Hematopoietic multipotent progenitor cell treated with erythropoietin and hydrocortisone succinate and interleukin-3 and kit ligand, for 8 days (in vitro differentiated cells): Measurements from ENCODE around the gene VAC14.

Source experiments
- DNase-seq: peaks from one replicate; pipeline ENCODE4 v3.0.0-alpha.2; 2015

VAC14 gene

DNA sequence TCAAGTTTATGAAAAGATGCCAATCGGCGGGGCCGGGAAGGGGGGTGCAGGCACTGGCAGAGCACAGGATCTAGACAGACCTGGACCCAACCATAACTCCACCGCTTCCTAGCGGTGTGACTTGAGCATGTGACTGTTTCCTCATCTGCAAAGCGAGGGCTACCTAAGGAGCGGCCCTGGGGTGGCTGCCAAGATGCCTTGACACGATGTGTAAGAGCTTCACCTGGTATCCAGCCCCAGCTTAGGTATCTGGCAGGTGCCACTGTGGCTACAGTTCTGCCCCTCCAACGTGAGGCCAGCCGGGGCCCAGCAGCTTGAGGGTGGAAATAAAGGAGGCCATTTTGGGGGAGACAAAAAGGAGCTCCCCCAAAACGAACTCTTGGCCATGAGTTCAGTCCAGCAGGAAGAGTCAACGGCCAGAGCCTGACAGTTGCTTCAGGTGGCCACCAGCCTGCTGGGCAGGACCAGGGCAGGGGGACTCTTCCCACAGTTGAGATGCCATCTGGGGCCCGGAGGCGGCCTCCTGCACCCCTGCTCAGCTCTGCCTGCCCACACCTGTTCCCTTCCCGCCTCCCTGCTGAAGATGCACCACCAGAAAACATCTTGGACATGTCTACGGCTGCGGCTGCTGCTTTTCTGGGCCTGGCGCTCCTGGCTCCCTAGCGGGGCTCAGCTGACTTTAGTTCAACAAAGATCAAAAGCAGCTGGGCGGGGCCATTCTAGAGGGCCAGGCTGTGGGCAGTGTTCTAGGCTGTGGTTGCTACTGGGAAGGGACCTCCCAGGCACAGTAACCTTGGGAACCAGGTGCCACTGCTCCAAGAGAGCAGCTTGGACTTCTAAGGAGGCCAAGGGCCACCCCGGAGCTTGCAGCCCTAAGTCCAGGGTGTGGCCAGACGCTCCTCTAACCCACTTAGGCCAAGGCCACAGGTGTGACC lies 111.7 kb downstream of the VAC14 start:
- DNase-seq: peak; percentile 49

DNA sequence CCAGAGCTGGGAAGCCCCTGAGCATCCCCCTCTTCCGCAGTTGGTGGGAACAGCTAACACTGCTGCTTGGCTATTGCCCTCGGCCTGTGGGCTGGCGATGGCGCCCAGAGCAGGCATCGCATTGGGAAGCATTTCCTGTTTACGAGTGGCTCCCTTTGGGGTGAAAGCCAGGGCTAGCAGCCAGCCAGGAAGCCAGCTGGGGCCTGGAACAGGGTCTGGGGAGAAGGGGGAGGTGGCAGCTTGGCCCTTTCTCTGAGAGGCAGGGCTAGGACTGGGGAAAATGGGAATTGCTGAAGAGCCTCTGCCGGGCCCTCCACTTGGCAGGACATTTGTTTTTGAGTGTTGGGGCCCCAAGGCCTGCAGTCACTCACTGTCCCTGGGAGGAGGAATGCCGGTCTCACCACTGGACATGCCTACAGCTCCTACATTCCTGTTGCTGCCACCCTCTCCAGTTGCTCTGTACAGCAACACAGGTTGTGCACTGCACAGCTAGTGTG lies 112.7 kb downstream of the VAC14 start:
- DNase-seq: no peak

DNA sequence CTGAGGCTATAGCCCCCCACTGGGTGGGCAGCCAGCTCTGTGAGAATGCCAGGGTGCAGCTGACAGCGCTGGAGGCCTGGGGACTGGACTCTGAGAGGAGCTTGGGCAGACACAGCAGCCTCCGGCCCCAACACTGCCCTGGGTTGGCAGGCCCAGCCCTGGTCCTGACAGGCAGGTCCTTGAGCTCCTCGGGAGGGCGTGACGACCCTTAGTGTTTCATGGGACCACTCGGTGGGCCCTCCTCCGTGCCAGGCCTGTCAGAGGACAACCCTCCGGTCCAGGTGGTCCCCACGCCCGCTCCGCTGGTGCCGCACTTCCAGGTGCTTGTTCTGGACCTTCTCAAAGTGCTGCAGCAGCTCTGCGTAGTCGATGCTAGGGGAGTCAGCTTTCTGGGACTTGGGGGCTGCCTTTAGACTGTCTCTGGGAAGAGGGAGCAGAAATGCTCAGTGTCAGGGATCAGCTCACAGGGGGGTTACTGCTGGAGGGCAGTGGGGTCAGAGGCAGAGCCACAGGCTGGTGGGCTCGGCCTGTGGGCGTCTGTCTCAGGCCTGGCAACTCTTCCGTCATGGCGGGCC lies 113.2 kb downstream of the VAC14 start:
- no peak for DNase-seq

DNA sequence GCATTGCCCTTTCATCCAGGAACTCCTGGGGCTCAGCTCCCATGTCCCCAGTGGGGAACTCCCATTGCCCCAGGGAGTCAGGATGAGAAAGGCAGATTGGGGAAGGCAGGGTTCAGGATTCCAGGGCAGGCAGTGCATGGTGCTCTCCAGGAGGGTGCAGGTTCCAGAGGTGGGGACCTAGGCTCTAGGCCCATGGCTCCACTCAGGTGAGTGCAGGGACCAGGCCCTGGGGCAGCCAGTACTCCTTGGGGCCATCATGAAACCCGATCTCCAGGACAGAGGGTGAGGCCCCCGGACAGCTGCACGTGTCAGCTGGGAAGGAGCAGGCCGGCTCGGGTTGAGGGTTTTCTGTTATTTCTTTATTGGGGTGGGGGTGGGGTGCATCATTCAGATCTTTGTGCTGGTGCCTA lies 113.9 kb downstream of the VAC14 start:
- DNase-seq: no peak

DNA sequence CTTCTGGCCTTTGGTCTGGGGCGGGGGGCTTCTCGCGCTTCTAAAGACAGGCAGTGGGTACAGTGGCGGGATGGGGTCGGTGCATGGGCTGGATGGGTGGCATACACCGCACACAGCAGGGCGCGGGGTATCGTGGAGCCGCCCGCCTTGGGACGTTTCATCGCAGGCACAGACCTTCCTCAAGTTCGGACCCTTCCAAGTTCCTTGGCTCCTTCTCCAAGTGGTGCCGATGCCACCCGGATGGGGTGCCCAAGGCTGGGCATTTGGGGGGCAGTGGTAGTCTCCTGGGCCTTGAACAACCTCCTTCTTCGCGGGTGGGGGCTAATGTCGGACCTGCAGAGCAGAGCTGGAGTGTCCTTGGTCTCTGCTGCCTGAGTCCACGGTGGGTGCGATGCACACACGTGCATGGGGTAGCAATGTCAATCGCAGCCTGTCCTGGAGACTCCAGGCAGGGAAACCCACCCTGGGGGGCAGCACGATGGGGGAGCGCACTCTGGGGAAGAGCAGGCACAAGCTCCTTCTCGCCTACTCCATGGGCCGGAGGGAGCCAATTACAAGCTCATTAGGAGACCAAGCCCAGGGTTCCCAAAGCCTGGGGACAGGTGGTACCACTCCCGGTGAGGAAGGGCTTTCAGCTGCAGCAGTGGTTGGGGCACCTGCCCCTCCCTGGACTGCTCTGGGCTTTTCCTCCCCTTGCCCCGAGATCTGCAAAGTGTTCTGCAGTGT lies 114.4 kb downstream of the VAC14 start:
- no peak for DNase-seq

DNA sequence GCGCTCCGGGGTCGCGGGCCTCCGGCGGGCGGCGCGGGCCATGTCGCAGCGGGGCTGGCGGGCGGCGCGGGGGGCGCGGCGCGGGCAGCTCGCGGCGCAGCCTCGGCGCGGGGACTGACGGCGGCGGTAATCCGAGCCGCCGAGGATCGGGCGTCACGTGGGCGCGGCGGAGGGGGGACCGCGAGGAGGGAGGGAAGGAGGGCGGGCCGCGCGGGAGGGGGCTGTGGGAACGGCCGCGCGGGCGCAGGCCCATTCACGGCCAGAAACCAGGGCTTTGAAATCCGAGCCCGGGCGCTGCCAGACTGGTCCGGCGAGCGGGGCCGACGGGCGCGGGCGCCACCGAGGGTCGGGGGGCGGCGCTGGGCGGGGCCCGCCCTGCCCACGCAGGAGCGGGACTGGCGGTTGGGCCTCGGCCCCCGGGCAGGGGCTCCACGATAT lies 115.0 kb downstream of the VAC14 start, which contains the start of gene MTSS2:
MTSS2 (minus strand) TSS at position 116 of the 438 bp plus-strand sequence. CDS start 262 bp downstream, outside the sequence.
- peak; percentile 56 for DNase-seq

DNA sequence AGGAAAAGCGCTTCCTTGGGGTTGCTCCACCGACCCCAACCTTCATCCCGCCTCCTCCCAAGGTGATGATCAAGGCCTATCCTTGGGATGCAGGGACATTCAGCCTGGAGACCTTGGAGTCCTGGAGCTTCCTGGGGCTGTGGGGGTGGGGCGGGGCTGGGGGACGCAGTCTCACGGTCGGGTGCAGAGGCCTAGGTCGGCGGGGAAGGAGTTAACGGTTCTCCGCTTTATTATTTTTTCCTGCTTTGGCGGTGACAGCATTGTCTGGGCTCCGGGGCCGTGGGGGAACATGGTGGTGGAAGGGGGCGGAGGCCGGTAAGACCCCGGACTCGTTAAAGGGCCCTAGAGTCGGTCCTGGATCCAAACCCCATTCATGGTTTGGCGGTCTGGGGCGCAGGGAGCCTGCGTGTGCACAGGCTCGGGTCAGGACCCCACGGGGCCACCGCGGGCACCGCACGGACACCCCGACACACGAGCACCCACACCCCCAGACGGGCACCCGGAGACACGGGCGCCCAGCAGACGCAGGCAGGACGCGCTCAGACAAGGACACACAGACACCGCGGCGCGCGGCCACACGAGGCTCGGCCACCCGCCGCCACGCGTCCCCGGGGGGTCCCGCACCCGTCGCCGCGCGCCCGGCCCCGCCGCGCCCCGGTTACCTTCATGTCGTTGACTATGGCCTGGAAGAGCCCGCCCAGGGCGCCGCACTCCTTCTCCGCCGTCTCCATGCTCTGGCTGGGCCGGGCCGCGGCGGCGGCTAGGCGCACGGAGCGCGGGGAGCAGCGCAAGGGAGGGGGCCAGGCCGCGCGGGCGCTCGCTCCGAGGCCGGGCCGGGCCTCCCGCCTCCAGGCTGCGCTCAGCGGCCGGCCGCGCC lies 115.7 kb downstream of the VAC14 start:
- DNase-seq: peak; percentile 16

DNA sequence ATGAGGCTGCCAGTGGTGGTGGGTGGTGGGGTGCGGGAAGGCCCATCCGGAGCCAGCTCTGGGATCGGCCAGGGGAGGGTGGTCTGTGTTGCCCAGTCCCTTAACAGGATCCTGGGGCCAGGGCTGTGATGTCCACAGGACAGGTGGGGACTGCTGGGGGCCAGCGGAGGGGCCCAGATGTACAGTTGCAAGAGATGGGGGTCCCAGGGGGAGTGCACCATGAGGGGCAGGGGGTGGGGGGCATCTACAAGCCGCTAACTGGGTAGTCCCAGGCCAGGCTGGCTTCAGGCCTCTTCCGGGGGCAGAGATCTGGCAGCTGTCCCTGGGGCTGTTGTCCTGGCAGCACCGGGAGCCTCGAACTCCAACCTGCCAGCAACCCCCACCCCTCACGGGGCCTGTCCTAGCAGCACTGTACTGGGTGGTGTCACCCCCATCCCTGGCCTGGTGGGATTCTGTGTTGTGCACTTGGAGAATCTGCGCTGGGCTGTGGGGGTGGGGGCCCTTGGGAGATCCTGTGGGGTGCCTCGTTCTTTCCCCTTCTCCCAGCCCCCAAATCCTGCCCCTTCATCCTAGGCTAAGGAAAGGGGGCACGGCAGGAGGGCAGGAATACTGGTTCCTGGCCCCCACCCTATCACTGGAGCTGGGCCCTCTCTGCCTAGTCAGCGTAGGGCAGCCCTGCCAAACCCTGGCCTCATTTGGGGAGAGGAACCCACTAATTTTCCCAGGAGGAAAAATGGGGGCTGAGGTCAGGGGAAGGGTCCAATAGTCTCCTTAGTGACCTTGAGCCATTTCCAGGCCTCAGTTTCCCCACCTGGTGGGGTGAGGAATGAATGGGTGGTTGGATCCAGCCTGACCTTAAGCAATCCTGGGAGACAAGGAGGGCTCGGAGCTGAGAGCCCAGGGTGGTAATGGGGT lies 116.6 kb downstream of the VAC14 start:
- DNase-seq: no peak

DNA sequence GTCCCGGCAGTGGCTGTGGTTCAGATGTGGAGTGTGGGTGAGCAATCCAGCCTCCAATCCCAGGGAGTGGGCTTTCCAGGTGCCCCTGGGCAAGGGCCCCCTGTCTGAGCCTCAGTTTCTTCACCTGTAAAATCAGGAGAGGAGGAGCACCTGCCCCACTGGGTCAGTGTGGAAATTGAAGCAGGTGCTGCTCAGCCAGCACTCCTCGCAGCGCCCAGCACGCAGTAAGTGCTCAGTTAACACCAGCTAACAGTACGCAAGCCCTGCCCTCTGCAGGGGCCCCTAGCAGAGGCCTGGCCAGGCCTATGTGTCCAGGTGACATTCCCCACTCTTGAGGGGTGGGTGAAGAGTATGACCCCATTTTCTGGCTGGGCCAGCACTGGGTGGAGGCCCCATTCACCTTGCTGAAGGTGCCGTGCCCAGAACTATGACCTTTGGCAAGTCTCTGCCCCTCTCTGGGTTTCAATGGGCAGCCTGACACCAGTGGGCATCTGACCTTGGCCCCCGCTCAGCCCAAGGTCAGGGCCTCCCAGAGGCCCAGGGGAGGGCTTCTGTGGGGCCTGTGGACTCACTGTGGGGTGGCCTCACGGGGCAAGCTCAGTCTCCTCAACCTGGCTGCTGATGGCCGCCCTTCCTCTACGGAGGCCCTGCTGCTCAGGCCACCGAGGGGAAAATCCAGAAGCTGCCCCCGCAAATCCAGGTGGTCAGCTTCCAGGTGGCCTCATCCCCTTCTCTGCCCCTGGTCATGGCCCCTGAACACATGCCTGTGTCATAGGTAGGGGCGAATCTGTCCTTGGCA lies 117.6 kb downstream of the VAC14 start:
- DNase-seq: no peak

DNA sequence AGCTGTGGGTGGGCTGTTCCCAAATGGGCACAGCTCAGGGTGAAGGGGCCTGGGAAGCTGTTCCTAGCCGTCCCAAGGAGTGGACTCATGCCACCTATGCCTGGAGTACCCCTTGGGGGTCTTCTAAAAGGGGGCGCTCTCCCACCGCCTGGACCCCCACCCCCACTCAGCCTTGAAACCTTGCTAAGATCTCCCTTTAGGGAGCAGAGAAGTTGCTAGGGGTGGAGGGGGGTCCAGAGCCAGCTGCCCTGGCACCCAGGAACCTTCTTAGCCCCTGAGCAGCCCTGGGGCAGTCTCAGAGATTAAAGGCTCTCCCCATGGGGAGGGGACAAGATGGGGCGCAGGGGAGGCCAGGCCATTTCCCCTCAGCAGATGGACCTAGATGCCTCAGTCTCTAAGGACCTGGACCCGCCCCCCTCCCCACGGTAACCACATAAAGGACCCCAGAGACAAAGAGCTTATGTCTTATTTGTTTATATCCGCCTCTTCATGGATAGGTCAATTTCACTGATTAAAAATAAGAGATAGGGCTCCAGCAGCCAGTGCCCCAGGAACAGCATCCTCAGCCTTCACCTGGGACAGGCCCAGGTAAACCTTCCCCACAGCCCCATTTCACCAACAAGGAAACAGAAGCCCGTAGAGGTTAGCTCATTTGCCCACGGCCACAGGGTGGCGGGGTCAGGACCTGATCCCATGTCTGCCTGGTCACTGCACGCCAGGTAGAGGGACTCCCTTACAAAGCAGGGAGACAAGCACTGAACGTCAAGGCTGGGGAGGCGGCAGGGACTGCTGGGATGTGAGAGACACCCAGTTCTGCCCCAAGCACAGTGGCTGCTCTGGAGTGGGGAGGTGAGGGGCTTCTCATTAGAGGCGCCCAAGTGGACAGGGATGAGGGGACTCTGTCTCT lies 118.5 kb downstream of the VAC14 start:
- DNase-seq: no peak

DNA sequence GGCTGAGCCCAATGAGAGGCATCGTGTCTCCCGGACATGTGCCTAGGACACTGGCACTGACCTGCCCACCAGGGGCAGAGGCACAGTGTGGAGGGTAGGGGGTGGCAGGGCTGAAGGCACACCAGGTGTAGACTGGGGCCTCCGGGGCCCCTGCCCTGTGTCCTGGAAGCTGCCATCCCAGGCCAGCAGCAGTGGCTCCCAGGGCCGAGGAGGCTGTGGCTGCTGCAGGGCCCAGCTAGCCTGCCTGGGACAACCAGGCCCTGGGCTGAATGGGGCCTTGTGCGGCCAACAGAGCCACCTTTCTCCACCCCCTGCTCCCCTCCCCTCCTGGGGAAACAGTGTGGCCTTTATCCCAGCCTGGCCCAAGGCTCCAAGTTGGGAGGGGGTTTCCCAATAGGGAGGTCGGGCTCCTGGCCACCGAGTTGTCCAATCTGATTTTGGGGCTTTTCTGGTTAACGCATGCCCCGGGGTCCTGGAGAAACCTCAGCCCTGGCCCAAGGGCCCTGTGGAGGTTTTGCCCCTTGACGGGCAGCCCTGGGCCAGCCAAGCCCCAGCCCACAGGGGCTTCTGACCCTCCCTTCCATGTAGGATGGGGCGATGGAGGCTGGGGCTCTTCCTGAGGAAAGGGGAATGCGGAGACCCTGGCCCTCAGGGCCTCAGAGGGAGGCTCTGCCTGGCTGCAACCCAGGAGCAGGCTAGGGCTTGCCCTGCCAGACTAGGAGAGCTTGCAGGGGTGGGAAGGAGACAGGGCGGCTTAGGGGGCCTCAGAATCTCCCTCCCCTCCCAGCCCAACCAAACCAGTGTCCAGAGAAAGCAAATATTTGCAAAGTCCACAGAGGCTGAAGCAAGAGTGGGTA lies 119.3 kb downstream of the VAC14 start:
- DNase-seq: no peak

DNA sequence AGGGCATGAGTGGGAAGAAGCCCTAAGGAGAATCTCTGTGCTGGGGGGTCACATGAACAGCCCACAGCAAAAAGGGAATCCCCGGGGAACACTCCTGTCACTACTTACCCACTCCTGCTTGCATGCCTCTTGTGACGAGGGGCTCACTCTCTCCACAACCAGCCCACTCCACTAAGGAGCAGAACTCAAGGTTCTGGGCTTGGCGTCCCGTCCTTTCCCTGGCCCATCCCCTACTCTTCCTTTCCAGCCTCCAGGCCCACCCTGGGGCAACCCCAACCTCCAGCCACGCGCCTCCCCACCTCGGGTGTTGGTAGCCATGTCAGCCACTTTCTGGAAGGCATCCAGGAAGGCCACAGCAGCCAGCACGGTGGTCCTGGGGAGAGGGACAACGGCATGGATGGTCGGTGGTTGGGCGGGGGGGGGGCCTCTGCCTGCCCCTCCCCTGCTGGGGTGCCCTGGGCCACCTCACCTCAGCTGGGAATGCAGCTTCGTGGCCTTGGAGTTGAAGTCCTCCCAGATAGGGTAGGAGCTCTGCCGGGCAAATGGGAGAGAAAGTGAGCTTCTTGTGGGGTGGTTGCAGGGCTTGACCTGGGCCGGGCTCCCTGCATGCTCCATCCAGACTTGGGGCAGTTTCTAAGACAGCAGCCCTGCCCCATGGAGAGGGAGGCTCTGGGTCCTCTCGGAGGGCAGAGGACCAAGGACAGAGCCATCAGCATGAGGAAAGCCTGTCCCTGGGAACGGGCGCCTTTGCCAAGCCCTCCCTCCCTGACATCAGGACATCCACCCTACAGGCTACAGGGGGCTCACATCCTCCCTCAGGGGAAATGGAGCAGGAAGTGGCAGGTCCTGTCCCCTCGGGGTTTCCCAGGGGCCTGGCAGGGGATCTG lies 120.2 kb downstream of the VAC14 start:
- no peak for DNase-seq

DNA sequence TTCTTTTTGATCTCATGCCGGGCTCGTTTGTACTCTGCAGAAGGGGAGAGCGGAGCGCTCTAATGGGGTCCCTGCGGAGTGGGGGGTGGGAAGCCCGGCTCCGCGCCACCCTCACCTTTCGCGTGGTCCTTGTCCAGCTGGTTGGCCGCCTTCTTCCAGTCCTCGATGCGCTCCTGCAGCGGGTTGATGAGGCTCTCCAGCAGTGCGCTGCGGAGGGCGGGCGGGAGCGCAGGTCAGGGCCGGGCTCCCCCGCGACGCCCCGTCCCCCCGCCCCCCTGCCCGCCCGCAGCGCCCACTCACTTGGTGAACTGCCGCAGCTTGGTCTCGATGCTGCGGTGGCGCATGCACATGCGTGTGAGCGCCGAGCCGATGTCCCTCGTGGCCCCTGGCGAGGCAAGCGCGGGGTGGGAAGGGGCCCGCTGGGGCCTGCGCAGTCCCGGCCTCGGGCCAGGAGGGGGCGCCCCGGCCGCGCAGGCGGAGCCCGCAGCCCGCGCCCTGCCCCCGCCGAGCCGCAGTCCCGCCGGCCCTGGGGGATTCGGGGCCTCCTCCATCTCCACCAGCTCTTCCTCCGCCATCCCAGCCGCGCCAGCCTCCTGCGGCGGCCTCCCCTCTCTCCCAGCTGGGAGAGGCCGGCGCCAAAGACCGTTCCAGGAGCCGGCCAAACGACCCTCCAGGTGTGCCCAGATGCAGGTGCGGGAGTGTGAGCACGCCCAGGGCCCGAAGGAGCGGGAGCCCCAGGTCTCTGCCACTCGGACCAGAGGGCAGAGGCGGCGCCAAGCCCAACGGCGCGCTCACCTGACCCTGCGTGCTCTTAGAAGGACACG lies 121.1 kb downstream of the VAC14 start:
- DNase-seq: no peak

DNA sequence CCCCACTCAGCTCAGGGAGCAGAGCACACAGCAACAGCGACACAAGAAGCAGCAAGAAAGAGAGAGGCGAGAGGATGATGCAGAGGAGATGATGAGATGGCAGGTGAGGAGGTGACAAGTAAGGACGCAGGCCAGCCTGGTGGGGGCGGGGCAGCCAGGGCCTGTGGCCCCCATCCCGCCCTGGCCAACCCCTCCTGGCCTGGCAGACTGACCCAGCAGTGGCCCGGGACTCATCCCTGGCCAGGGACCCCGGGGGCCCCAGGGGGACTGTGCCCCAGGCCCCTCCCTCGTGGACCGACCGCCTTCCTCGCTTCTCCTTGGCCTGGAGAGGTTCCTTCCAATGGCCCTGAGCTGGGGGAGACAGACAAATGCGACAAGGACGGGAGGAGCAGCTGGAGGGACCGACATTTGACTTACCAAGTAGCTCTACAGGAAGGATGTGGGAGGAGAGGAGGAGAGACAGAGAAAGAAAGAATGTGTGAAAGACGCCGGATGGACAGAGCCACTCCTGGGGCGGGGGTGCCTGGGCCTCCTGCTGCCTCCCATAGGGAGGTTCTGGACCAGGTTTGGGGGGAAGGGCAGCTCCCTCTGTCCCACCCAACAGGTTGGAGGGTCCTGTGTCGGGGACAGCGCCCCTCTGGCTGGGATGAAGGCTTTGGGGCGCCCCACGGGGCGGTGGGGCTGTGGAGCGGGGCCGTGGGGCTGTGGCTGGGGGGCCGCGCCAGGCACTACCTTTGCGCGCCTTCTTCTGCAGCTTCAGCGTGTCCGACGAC lies 121.9 kb downstream of the VAC14 start:
- no peak for DNase-seq
